CD4-positive, alpha-beta T cell treated with Interleukin-2 at 100 ng/mL for 4 hours (primary cell): ENCODE data around the gene MB21D2.

Source experiments
- DNase-seq: peaks from one replicate; pipeline ENCODE4 v3.0.0-alpha.2; 2020; ENCODE audit warnings: low spot score

The MB21D2 gene

DNA sequence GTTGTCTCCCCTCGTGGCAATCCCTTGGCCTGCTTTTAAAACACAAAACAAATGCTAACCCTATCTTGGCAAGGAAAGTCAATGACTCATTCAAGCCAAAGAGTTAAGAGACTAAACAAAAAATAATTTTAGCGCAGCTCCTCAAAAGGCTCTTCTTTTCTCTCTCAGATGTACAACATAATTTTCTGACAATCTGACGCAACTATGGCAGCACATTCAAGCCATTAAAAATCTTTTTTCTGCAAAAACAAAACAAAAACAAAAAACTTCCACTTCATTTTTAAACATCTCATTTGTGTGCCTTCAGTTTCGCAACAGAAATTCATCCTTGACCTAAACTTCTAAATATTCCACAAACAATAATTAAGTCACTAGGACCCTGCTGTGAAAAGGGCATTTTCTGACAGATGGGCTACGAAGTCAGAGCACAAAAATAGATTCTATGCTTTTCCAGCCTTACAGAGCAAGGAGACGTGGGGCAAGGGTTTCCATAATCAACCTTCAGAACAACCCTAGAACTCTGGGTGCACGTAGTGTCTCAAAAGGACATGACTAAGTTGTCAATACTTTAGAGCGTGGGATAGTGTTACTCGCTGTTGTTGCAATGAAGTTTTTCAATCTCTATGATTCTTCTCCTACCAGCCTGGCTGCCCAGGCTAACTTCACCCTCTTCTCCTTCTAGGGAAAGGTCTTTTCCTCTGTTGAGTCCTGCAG is 84.3 kb downstream of the MB21D2 start:
- DNase-seq = no peak

DNA sequence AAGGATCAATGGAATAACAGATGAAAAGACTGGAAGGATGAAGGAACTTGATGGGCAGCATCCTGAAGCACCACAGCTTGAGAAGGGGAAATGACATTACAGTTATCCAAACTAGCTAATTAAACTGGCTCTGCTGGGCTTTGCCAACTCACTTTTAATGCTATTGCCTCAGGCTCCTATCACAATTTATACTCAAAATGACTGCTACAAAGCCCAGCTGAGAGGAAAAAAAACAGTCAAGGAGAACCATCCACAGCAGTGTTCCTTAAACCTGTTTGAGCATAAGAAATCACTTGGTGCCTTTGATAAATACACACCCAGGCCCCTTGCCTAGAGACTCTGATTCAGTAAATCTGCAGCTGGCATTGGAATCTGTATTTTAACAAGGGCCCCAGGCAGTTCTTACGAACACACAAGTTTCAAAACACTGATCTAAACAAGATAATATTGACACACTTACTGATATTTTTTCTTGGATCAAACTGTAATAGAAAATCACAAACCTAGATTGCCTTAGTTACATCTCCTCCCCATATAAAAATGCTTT is 85.8 kb downstream of the MB21D2 start:
- DNase-seq = no peak

DNA sequence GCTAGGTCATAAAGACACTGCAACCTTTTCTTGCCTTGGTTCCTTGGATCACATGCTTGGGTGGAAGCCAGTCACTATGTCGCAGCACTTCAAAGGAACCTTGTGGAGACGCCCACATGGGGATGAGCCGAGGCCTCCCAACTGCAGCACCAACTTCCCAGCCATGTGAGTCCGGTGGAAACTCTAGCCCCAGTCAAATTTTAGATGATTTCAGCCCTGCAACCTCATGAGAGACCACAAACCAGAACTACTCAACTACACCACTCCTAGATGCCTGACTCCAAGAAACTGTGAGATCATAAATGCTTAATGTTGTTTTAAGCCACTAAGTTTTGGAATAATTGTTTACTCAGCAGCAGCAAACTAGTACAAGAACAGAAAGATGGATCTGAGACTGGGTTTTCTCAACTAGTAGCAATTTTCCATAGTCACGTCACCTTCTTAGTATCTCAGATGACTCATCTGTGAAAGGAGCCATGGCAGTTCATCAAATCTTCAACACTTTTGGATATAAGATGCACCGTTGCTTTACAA is 86.5 kb downstream of the MB21D2 start:
- DNase-seq = no peak

DNA sequence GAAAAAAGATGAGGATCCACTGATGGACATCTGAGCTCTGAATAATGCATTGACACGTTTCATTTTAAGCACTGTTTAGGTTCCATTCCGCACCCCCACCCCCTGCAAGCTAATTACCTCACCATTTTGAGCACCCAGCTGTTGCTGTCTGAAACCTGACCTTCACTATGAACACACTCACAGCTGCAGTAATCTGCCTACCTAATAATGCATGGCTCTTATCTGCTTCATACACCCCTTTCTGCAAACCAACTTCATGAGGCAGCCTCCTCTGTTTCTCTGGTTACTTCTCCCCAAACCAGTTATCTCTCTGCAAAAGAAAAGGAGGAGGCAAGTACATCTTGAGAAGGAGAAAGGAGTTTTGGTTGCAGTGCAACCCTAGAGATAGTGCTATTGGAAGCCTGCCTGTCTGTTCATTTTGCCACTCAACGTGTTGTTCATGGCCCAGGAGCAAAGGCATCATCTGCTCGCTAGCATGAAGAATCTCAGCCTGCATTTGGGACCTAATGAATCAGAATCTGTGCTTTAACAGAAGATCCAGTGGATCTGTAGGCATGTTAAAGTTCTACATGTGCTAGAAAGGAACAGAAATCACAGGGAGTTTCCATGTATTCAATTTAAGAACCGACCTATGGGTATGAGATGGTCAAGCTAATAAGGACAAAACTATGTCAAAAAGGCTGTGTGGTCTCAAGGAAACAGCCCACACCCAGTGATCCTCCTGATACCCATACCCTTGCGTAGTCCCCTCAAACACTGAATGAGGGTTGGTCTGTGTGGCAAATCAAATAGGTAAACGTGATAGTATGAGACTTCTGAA is 87.2 kb downstream of the MB21D2 start:
- no peak for DNase-seq

DNA sequence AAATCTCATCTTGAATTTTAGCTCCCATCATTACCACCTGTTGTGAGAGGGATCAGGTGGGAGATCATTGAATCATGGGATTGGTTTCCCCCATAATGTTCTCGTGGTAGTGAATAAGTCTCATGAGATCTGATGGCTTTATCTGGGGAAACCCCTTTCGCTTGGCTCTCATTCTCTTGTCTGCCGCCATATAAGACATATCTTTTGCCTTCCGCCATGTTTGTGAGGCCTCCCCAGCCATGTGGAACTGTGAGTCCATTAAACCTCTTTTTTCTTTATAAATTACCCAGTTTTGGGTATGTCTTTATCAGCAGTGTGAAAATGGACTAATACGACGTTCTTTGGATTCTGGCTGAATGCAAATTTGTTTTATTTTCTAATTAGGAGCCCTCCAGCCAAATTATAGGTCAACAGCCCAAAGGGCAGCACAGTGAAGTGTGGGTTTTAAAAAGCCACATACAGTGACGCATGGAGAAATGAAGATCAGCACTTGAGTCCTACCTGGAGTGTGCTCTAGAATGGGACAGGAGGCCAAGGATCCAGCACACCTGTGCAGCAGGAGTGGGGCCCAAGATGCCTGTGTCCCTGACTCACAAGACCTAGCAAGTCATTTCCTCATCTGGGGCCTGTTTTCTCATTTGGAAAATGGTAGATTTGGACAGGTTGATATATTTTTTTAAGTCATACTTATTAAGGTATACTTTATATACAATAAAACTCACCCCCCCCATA is 89.6 kb downstream of the MB21D2 start:
- no peak for DNase-seq

DNA sequence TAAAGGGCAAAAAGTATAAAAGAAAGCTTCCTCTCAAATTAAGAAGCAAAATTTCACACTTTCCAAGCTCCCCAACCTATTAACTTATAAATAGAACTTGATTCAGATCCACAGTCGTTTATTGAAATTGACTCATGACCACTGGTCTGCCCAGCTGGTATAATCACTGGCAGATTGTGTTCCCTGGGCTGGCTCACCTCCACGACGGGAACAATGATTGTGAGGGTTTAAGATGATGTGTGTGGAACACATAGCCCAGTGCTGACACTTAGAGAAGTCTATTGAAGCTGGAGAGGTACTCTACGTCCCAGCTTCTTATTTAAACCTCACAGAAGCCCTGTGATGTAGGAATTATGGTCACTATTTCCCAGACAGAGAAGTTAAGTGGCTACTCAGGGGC is 90.4 kb downstream of the MB21D2 start:
- no peak for DNase-seq

DNA sequence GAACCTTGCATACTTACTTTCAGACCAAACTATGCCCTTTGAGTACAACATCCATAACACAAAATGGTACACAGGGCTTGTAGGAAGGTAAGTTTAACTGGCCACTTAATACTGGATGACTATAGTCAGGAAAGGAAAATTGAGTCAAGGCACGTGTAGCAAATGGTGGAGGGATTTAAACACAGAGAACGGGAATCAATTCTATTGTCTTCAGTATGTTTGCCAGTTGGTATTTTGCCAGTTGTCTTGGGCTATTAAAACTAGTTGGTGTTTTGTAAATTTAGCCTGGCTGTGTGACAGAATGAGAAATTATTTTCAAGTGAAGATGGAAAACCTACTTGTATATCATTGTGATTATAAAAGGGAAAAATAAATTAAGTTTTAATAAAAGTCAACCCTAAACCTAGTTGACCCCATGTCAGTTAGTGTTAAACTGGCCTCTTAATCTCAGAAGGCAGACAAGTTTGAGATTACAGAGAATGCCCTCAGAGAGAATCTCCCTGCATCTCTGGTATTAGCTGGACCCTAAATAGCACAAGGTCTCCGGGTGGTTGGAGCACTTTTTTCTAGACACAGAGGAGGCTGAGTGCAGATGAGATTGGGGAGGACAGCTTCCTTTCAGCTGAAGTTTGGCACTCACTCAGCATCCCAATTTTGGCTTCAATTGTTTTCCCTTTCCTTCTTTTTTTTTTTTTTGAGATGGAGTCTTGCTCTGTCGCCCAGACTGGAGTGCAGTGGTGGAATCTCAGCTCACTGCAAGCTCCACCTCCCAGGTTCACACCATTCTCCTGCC is 91.2 kb downstream of the MB21D2 start:
- DNase-seq = no peak

DNA sequence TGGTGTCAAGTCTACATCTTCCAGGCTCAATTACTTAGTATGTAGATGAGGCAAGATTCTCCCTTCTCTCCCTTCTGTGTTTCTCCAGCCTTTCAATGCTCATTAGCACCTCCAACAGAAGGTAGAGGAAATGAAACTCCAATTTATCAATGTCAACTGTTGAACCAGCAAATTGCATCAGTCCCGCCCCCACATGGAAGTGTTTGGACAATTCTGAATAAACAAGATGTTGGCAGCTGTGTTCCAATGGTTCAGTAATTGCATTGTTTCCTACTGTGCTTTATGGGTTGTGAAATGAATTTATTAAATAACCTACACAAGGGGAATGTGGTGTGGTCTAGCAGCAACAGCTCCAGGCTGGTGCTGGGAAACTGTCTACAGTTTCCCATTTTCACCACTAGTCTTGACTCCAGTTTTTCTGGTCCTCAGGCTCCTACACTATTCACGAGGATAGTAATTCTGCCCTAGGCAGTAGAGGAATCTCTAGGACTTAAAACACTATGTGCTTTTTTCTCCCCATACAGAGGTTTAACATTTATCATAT is 91.9 kb downstream of the MB21D2 start:
- no peak for DNase-seq

DNA sequence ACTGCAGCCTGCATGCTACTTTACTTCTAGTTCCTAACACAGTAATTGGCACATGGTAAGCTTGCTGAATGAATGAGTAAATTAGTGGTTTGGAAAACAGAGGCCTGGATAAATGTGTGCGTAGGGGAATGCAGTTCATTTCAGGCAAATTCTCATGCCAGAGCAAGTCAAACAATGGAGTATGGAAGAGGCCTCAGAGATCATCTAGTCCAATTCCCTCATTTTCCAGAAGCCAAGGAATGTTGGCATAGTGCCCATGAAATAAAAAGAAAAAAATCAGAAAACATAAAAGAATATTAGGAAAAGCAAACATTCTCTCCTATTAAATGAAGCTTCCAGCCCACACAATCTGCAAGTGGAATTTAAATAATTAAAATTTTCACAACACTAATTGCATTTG is 92.4 kb downstream of the MB21D2 start:
- DNase-seq = no peak

DNA sequence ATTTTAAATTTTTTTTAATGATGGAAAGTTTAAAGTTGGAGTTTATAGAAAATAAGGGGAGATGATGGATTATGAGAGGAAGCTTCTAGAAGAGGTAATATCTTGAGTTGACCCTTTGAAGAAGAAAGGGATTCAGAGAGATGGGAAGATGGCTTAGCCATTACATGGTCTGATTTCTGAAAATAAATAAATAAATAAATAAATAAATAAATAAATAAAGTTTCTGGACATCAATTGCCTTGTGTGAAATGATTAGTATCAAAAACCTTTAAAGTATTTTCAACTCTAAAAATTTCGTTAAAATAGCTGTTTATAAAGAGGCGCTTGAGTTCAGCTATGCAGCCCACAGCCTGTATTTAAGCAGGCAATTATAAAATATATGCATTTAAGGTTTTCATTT is 93.3 kb downstream of the MB21D2 start:
- DNase-seq = no peak

DNA sequence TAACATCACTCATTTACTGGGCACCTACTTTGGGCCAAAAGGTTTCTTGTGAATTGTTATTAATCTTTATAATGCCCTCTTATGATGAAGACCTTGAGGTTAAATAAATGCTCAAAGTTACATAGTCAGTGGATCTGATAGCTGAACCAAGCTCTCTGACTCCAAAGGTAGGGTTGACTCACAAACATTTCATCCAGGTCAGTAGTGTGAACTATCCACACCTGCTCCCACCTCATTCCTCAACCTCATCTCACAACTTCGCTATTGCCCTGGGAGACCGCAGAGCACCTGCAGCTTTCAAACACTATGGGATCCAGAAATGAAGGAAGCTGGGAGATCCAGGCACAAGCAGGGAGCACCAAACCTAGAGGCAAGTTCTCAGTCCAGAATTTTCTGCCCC is 96.5 kb downstream of the MB21D2 start:
- no peak for DNase-seq

DNA sequence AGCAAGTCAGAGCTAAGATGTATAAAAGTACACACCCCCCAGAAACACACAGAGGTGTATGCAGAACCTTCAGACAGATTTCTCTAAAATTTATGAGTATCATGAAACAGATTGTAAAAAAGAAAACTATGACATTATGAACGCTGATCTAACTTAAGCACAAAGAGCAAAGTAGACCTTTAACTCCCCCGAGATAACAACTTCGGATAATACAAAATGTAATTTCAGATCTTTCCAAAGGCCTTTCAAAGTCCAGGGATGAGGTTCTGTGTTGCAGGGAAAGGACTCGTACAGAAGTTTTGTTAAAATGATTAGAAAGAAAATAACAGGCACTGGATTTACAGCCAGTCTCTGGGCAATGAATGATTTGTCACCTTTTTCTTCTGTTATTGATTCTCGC is 97.5 kb downstream of the MB21D2 start:
- no peak for DNase-seq

DNA sequence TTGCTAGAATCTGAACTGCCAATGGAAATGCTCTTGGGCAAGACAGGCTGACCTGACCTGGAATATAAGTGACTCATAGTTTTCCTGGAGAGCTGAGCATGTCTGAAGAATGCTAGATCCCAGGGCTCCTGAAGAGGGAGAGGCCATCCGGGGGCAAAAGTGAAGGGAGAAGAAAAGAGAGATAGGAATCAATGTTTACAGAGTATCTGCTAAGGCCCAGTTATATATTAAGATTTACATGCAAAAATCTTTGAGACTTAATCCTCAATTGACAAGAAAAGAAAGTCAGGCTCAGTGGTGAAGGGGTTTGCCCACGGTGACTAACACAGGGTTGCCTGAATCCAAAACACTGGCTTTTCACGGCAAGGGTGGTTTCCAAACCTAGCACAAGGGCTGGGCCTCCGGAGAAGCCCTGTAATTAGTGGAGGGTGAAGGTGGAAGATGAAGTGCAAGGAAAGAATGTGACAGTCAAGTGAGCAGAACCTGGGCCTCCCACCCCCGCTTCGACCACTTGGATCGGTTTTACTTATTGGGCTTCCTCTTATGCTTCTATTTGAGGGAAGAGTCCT is 98.6 kb downstream of the MB21D2 start:
- peak; percentile 59 for DNase-seq

DNA sequence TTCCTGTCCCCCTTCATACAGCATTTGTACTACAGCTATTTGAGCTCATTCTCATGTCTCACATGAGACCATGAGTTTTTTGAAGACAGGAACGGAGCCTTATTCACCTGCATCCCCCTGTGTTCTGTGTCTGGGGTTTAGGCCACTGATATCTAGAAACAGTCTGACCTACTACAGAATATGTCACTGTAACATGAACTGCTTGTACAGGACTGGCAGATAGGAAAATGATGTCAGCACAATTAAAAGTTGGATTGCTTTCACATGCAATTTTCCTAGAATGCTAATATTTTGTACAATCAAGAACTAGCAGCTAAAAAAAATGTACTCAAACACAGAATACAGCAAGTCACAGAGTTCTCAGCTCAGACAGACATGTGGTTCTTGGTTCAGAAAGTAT is 99.5 kb downstream of the MB21D2 start:
- DNase-seq = peak; percentile 0

DNA sequence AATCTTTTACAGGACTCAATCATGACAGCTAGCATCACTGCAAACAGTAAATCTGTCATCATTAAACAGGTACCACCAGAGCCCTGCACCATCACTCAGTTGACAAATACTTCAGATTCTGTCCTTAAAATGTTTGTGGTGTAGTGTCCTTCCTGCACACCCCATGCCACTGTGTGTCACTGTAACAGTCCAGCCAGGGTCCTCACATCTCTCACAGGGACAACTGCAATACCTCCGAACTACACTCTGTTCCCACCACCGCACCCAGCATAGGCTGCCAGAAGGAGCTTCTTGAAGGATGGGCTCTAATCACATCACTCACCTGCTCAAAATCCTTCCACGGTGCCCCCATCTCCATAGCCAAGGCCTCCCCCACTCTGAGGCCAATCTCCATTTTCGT is 100.2 kb downstream of the MB21D2 start:
- DNase-seq = no peak

DNA sequence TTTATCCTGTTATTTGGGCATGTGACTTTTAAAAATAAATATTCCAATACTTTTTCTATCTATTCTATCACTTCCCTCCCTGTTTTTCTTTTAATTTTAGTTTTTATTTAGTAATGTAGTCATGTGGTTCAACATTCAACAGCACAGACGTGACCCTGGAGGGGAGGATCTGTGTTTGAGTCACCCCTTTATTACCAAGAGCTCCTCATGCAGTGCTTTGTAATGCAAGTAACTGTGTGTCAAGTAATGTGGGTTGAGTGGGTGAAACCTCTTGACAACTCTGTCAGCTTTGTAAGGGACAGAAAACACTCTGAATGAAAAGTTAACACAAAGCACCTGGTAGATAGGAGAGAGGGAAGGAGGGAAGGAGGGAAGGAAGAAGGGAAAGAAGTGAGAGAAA is 100.6 kb downstream of the MB21D2 start:
- peak; percentile 49 for DNase-seq

DNA sequence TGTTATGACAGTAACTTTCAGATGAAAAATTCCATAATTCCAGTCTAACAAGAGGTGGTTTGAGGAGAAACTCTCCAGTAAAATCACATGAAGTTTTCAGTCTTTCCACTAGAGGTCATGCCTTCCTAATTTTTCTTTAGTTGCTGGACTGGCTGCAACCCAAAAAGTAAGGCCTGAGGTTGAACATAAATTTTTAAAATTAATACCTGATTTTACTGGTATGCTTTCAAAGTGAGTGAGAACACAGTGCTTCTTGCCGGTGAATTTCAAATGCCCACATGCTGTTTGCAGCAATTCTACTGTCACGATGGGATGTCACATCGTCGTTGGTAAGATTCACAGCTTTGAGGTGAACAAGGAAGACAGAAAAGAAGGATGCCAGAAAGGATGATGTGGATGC is 101.3 kb downstream of the MB21D2 start:
- peak; percentile 35 for DNase-seq

DNA sequence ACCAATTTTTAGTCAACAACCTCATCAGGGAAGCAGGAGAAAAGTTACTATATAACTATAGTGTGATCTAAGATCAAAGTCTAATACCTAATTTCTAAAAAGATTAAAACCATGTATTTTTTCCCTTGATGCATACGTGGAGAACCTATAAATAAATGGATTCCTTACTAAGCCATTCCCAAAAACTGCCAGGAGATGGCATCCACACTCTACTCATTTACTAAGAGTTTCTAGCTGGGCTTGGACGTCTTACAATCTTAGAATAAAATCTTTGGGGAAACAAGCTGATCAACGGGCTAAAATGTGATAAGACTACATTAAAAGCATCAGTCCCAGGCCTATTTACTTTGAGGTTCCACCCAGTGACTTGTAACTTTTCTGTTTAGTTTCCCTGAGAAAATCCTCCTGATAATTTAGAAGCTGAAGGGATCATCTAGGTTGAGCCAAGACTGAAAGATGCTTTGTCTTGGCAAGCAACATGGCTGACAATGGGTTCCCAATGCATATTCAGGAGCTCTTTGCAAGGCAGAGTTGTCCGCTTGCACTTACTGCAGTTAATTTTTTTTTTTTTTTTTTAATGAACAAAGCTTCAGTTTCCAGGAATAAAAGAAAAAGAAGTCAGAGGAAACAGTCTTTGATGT is 104.8 kb downstream of the MB21D2 start:
- DNase-seq = peak; percentile 11

DNA sequence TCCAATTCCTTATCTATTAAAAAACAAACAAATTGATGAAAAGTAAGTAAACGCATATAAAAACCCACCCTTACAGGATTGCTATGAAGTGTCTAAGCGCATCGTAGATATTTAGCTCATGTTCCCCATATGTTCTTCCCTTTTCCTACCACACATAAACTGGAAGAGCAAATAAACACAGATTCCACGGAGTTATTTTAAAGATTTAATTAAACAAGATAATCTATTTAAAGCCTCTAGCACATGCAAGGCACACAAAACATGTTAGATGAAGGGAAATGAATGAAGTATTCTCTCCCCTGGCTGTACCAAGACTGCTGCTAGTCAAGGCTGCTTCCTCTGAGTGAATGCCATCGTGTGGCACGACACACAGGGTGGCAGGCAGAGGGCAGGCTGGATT is 111.9 kb downstream of the MB21D2 start:
- no peak for DNase-seq

DNA sequence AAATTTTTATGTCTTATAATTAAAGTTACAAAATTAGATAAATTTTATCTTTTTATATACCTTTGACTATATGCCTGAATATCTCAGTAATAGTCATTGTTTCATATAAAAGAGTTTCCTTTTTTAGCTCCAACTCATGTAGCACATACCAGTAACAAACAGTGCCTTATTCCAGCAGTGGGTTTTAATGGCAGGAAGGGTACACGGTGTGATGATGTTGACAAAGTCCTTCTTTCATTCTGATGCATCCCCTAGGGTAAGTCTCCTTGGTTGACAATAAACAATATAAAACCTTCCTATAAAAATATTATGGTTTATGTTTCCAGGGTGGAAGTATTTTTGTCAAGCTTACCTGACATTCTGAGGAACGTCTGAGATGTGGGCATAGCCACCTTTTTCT is 113.2 kb downstream of the MB21D2 start:
- DNase-seq = no peak
